Measurements from ENCODE around the gene ATP9B. TPM values are rescaled to one million over a fixed set of nuclear protein-coding genes. Genes with fewer than 3 reads are reported as not detected.
A peak's percentile ranks its signal among the peaks of the same experiment; 100 is the strongest.

Gene ATP9B
- total RNA-seq, 6 experiments from 2014 or later, result 13.6 to 25.7 (median 14.5) TPM

DNA sequence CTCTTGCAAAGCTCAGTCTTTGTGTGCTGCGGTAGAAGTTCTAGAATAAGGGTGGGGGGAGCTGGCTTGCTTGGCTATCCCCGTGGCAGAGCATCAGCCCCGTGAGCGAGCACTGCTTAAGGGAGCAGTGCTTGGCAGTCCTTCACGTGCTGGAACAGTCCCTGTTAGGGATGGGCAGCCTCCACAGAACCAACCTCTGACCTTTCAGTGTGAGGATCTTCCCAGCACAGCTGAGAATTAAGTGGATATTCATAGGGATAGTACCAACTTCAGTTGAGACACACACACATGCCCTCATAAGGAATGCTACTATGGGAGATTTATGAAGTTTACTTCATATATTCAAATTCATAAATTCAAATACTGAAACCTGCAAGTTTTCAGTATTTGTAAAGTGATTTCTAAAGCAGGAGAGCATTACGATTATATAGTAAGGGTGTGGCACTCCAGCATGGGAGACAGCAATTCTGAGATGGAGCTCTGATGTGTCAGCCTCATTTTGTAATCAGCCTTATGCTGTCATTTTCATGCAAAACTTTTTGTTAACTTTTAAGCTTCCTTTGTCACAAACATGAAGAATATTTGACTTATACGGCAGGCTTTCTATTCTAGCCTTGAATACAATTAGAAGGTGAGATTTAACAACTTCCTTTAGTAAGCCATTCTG, 39.5 kb downstream of the ATP9B start:
- Histone ChIP-seq H3K9me3 (no peaks in the 10 kb centered on the region), H3K27ac (no peak overlapping the region), H3K4me3 (no peak overlapping the region), H3K27me3 (no peaks in the 10 kb centered on the region), H3K4me1 (peaks cover 0 to 19% (median 7%) of the 10 kb centered on the region in 4 donors), H3K36me3 (no peaks in the 10 kb centered on the region)
- ATAC-seq (no peak), DNase-seq (no peak)
- intact Hi-C loops (cut with DNase I), result no loop called here
- TF ChIP-seq, protein P1, sequence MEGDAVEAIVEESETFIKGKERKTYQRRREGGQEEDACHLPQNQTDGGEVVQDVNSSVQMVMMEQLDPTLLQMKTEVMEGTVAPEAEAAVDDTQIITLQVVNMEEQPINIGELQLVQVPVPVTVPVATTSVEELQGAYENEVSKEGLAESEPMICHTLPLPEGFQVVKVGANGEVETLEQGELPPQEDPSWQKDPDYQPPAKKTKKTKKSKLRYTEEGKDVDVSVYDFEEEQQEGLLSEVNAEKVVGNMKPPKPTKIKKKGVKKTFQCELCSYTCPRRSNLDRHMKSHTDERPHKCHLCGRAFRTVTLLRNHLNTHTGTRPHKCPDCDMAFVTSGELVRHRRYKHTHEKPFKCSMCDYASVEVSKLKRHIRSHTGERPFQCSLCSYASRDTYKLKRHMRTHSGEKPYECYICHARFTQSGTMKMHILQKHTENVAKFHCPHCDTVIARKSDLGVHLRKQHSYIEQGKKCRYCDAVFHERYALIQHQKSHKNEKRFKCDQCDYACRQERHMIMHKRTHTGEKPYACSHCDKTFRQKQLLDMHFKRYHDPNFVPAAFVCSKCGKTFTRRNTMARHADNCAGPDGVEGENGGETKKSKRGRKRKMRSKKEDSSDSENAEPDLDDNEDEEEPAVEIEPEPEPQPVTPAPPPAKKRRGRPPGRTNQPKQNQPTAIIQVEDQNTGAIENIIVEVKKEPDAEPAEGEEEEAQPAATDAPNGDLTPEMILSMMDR (IDR thresholded peaks at IDR 0.05), result no peak
- TF ChIP-seq POLR2A (IDR thresholded peaks at IDR 0.05), result no peak
- 73% methylated on average over 7 of the region's 7 CpGs for WGBS (ENCODE audit: insufficient coverage, low coverage, low lambda C conversion rate, missing lambda C conversion rate)

DNA sequence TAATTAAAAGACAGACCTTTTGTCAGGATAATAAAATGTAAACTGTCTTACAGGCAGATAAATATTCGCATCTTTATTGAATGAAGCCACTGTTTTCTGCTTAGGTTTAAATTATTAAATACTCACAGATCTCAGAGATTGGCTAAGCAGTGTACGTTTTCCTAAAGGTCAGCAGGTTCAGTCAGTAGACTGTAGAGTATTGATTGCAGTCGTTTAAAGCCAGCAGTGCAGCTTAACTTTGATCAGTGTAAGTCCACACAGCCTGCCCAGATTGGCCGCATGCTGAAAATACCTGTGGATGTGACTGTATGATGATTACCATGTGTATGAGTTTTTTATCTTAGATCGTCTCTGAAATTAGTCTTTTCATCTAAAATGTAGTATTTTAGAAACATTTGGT, 42.3 kb downstream of the ATP9B start:
- WGBS (ENCODE audit: insufficient coverage, low coverage, low lambda C conversion rate, missing lambda C conversion rate), result 27% methylated on average over 5 of the region's 5 CpGs
- TF ChIP-seq, protein P1 (IDR thresholded peaks at IDR 0.05), result no peak
- no peak for TF ChIP-seq POLR2A (IDR thresholded peaks at IDR 0.05)
- H3K4me1 ChIP-seq, result peaks cover 0 to 11% (median 3%) of the 10 kb centered on the region in 4 donors
- no peaks in the 10 kb centered on the region for H3K9me3 ChIP-seq
- no peak overlapping the region for H3K4me3 ChIP-seq
- no peak overlapping the region for H3K27ac ChIP-seq
- DNase-seq (peak in 2 of 3 donors; percentile 25 to 48), ATAC-seq (peak; percentile 95 to 100 (median 97))
- H3K36me3 ChIP-seq, result no peaks in the 10 kb centered on the region
- no peaks in the 10 kb centered on the region for H3K27me3 ChIP-seq
- intact Hi-C loops (cut with DNase I), result no loop called here

DNA sequence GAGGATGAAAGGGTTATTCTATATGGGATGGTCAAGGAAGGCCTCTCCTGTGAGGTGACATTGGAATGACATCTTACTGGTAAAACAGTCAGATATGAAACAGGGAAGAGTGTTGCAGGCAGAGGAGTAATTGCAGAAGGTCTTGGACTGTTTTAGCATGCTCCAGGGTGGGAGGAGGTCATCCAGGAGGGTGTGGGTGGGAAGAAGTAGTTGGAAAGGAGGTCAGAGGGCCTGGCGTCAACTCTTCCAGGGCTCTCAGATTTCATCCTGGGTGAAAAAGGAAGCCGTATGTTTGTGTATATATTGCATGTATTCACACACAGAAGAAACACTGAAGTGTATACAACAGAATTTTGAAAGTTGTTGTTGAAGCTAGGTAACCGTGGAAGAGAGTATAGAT, 48.2 kb downstream of the ATP9B start:
- DNase-seq (no peak), ATAC-seq (no peak)
- TF ChIP-seq, protein P1 (IDR thresholded peaks at IDR 0.05), result no peak
- no peak for TF ChIP-seq POLR2A (IDR thresholded peaks at IDR 0.05)
- WGBS (ENCODE audit: insufficient coverage, low coverage, low lambda C conversion rate, missing lambda C conversion rate), result 58% methylated on average over 3 of the region's 3 CpGs
- Histone ChIP-seq H3K36me3 (no peaks in the 10 kb centered on the region), H3K4me3 (no peak overlapping the region), H3K9me3 (no peaks in the 10 kb centered on the region), H3K4me1 (peaks cover 0 to 5% (median 0%) of the 10 kb centered on the region in 4 donors), H3K27ac (no peak overlapping the region), H3K27me3 (no peaks in the 10 kb centered on the region)
- intact Hi-C loops (cut with DNase I), result no loop called here

DNA sequence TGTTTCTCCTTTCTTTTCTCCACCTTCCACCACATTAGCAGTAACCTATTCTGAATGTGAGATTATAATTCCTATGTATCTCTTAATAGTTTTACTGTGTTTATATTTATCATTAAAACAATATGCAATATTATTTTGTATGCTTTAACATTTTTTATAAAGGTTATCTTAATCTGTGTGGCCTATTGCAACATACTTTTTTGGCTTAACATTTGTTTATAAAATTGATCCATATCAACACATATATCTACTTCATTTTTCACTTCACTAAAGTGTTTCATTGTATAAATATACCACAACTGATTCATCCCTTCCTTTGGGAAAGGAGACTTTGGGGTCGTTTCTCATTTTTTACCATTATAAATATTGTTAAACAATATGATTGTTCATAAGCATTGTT, 48.6 kb downstream of the ATP9B start:
- WGBS (ENCODE audit: insufficient coverage, low coverage, low lambda C conversion rate, missing lambda C conversion rate), result 41% methylated on average over 1 of the region's 1 CpG
- peaks cover 0 to 5% (median 0%) of the 10 kb centered on the region in 4 donors for H3K4me1 ChIP-seq
- DNase-seq, result no peak
- no peaks in the 10 kb centered on the region for H3K36me3 ChIP-seq
- no peak overlapping the region for H3K27ac ChIP-seq
- TF ChIP-seq POLR2A (IDR thresholded peaks at IDR 0.05), result no peak
- TF ChIP-seq, protein P1 (IDR thresholded peaks at IDR 0.05), result no peak
- H3K4me3 ChIP-seq, result no peak overlapping the region
- ATAC-seq, result no peak
- no peaks in the 10 kb centered on the region for H3K27me3 ChIP-seq
- H3K9me3 ChIP-seq, result no peaks in the 10 kb centered on the region
- intact Hi-C loops (cut with DNase I), result no loop called here

All from right lobe of liver (tissue), 6 donors.